ENCODE results near the gene CDH23. TPM values are rescaled to one million over a fixed set of nuclear protein-coding genes. Genes with fewer than 3 reads are reported as not detected.

CDH23 gene
- total RNA-seq, 1 experiment from 2014 or later: 2.9 TPM

DNA sequence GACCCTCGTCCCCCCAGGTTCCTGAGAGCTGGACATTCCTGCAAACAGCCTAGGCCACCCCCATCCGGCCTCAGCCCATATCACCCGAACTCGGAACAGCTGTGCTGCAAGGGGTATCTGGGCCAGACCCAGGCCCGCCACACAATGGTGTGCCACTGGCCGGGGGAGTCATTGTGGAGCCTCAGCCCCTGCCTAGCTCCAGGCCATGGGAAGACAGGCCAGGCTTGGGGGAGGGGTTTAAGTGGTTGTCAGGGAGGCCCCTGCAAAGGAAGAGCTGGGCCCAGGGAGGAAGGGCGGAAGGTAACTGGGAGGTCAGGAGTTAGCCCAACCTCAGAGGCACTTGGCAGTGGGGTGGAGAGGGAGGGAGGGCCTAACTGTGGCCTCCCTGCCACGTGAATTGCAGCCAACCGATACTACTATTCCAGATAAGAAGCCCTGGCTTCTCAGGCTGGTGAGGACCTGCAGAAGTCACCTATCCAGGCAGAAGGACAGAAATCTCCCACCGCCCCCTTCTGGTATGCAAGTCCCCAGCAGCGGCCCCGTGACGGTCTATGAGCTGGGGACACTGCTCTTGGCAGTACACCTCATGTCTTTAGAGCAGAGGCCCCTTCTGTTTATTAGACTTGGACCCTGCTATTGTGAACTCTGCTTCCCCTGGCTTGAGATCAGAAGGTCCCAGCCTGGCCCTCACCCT, 349.8 kb downstream of the CDH23 start:
- peaks cover 17% of the 10 kb centered on the region for H3K4me1 Mint-ChIP-seq
- POLR2A ChIA-PET: interaction anchor here (0.6 to 1.2 kb wide), 2 partner anchors 28 to 38 kb away, joined by 3 read pairs; no protein-coding TSS in a partner anchor
- peak; percentile 53 for ATAC-seq
- no peak overlapping the region for H3K27ac Mint-ChIP-seq
- DNase-seq (ENCODE audit: low spot score): peak; percentile 52
- no peak overlapping the region for H3K4me3 Mint-ChIP-seq
- H3K27me3 Mint-ChIP-seq (ENCODE audit: low read depth): no peaks in the 10 kb centered on the region
- CTCF ChIA-PET: interaction anchor here (0.6 to 4.1 kb wide), 34 partner anchors 8 to 476 kb away, joined by 3 to 18 read pairs (median 4); partner anchors contain the start of genes C10orf105 and VSIR
- TF ChIP-seq, protein P1, sequence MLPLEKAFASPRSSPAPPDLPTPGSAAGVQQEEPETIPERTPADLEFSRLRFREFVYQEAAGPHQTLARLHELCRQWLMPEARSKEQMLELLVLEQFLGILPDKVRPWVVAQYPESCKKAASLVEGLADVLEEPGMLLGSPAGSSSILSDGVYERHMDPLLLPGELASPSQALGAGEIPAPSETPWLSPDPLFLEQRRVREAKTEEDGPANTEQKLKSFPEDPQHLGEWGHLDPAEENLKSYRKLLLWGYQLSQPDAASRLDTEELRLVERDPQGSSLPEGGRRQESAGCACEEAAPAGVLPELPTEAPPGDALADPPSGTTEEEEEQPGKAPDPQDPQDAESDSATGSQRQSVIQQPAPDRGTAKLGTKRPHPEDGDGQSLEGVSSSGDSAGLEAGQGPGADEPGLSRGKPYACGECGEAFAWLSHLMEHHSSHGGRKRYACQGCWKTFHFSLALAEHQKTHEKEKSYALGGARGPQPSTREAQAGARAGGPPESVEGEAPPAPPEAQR (CRISPR knock-in tag; IDR thresholded peaks at IDR 0.05): no peak
- no peak for TF ChIP-seq NR1H2 (CRISPR knock-in tag; IDR thresholded peaks at IDR 0.05)
- TF ChIP-seq PRRX2 (CRISPR knock-in tag; IDR thresholded peaks at IDR 0.05): no peak
- TF ChIP-seq, protein P2, sequence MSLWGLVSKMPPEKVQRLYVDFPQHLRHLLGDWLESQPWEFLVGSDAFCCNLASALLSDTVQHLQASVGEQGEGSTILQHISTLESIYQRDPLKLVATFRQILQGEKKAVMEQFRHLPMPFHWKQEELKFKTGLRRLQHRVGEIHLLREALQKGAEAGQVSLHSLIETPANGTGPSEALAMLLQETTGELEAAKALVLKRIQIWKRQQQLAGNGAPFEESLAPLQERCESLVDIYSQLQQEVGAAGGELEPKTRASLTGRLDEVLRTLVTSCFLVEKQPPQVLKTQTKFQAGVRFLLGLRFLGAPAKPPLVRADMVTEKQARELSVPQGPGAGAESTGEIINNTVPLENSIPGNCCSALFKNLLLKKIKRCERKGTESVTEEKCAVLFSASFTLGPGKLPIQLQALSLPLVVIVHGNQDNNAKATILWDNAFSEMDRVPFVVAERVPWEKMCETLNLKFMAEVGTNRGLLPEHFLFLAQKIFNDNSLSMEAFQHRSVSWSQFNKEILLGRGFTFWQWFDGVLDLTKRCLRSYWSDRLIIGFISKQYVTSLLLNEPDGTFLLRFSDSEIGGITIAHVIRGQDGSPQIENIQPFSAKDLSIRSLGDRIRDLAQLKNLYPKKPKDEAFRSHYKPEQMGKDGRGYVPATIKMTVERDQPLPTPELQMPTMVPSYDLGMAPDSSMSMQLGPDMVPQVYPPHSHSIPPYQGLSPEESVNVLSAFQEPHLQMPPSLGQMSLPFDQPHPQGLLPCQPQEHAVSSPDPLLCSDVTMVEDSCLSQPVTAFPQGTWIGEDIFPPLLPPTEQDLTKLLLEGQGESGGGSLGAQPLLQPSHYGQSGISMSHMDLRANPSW (CRISPR knock-in tag; conservative IDR thresholded peaks at IDR 0.05; ENCODE audit: low read depth): no peak
- no peak for TF ChIP-seq MXD4 (CRISPR knock-in tag; IDR thresholded peaks at IDR 0.05; ENCODE audit: borderline replicate concordance)
- no peak for TF ChIP-seq CREB1 (CRISPR knock-in tag; IDR thresholded peaks at IDR 0.05)
- TF ChIP-seq GABPB1 (CRISPR knock-in tag; IDR thresholded peaks at IDR 0.05): no peak
- TF ChIP-seq TCF7 (CRISPR knock-in tag; IDR thresholded peaks at IDR 0.05; ENCODE audit: low read depth): no peak
- no peak for TF ChIP-seq RELA (CRISPR knock-in tag; IDR thresholded peaks at IDR 0.05; ENCODE audit: borderline replicate concordance)
- TF ChIP-seq ELF4 (CRISPR knock-in tag; IDR thresholded peaks at IDR 0.05; ENCODE audit: low read depth): no peak
- TF ChIP-seq SMAD4 (CRISPR knock-in tag; IDR thresholded peaks at IDR 0.05): no peak
- TF ChIP-seq, protein P3, sequence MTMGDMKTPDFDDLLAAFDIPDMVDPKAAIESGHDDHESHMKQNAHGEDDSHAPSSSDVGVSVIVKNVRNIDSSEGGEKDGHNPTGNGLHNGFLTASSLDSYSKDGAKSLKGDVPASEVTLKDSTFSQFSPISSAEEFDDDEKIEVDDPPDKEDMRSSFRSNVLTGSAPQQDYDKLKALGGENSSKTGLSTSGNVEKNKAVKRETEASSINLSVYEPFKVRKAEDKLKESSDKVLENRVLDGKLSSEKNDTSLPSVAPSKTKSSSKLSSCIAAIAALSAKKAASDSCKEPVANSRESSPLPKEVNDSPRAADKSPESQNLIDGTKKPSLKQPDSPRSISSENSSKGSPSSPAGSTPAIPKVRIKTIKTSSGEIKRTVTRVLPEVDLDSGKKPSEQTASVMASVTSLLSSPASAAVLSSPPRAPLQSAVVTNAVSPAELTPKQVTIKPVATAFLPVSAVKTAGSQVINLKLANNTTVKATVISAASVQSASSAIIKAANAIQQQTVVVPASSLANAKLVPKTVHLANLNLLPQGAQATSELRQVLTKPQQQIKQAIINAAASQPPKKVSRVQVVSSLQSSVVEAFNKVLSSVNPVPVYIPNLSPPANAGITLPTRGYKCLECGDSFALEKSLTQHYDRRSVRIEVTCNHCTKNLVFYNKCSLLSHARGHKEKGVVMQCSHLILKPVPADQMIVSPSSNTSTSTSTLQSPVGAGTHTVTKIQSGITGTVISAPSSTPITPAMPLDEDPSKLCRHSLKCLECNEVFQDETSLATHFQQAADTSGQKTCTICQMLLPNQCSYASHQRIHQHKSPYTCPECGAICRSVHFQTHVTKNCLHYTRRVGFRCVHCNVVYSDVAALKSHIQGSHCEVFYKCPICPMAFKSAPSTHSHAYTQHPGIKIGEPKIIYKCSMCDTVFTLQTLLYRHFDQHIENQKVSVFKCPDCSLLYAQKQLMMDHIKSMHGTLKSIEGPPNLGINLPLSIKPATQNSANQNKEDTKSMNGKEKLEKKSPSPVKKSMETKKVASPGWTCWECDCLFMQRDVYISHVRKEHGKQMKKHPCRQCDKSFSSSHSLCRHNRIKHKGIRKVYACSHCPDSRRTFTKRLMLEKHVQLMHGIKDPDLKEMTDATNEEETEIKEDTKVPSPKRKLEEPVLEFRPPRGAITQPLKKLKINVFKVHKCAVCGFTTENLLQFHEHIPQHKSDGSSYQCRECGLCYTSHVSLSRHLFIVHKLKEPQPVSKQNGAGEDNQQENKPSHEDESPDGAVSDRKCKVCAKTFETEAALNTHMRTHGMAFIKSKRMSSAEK (CRISPR knock-in tag; IDR thresholded peaks at IDR 0.05; ENCODE audit: borderline replicate concordance): no peak
- no peak for TF ChIP-seq ESRRA (CRISPR knock-in tag; IDR thresholded peaks at IDR 0.05; ENCODE audit: borderline replicate concordance)
- no peak for TF ChIP-seq GRHL2 (CRISPR knock-in tag; IDR thresholded peaks at IDR 0.05; ENCODE audit: insufficient replicate concordance, severe bottlenecking)
- TF ChIP-seq, protein P4, sequence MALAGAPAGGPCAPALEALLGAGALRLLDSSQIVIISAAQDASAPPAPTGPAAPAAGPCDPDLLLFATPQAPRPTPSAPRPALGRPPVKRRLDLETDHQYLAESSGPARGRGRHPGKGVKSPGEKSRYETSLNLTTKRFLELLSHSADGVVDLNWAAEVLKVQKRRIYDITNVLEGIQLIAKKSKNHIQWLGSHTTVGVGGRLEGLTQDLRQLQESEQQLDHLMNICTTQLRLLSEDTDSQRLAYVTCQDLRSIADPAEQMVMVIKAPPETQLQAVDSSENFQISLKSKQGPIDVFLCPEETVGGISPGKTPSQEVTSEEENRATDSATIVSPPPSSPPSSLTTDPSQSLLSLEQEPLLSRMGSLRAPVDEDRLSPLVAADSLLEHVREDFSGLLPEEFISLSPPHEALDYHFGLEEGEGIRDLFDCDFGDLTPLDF (CRISPR knock-in tag; IDR thresholded peaks at IDR 0.05): no peak
- TF ChIP-seq FOXP1 (CRISPR knock-in tag; IDR thresholded peaks at IDR 0.05; ENCODE audit: borderline replicate concordance): no peak
- TF ChIP-seq TEAD4 (CRISPR knock-in tag; IDR thresholded peaks at IDR 0.05): no peak
- TF ChIP-seq HMGA2 (CRISPR knock-in tag; IDR thresholded peaks at IDR 0.05): no peak
- TF ChIP-seq, protein P5, sequence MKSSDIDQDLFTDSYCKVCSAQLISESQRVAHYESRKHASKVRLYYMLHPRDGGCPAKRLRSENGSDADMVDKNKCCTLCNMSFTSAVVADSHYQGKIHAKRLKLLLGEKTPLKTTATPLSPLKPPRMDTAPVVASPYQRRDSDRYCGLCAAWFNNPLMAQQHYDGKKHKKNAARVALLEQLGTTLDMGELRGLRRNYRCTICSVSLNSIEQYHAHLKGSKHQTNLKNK (CRISPR knock-in tag; IDR thresholded peaks at IDR 0.05): no peak
- H3K9me3 Mint-ChIP-seq: peaks cover 10% of the 10 kb centered on the region; the same call in 1 of the 2 replicates
- no peaks in the 10 kb centered on the region for H3K36me3 Mint-ChIP-seq

All from WTC11 (cell line).